ENCODE measurements around the gene ASPHD2. TPM values are rescaled to one million over a fixed set of nuclear protein-coding genes. Genes with fewer than 3 reads are reported as not detected.

ASPHD2 gene
- total RNA-seq, 2 donors from 2014 or later = 3.5 to 15.1 TPM

DNA sequence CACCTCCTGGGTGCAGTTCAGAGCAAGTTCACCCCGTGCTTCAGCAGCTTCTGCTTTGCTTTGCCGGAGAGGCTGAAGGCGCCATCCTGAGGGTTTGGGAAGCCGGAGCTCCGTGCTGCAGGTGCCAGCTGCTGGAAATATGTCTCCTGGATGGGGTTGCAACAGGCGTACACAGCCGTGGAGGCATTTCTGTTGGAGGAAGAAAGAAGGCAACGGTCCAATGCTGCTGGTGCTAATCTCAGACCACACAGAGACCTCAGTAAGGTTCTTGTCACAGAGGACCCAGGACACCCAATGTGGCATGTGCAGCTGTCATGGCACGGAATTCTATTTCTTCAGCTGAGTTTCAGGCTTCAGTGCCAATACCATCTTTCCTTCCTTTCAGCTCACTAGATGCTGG is 24.2 kb downstream of the ASPHD2 start:
- H3K36me3 Mint-ChIP-seq = peaks cover 0 to 12% of the 10 kb centered on the region in 2 donors
- no peak for ATAC-seq

DNA sequence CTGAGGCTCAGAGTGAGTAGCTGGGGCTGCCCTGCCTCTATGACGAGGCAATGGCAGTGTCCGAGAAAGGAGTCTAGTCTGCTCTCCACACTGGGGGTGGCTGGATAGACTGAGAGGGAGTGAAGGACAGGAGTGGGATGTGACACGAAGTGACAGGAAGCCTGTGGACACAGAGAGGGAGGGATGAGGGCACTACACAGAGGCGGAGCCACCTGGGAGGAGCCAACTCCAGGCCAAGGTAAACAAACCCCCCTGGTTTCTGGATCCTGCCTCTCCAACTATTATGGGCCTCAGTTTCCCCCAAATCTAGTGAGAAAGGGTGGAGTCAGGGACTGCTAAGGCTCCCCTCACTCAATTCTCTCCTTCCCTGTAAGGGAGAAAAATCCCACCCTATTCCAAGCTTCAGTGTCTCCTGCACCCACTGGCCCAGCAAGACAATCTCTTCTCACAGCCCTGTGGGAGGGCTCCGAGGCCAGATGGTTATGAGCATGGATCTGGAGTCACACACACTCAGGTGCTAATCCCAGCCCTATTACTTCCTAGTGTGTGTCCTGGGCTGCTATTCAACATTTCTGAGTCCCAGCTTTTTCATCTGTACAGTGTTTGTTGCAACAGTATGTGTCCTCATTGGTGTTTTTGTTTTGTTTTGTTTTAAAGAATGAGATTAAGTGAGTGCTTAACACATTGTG is 24.9 kb downstream of the ASPHD2 start:
- no peaks in the 10 kb centered on the region for H3K9me3 Mint-ChIP-seq
- no peak for ATAC-seq
- H3K36me3 Mint-ChIP-seq = peaks cover 0 to 12% of the 10 kb centered on the region in 2 donors
- peak overlapping the region in 1 of 2 donors; percentile 36 for H3K27ac Mint-ChIP-seq
- DNase-seq (ENCODE audit: low spot score in 2 of 2) = no peak

More for the DNA sequence above, 24.2 kb downstream of the ASPHD2 start:
- H3K9me3 Mint-ChIP-seq = no peaks in the 10 kb centered on the region
- DNase-seq (ENCODE audit: low spot score in 2 of 2) = no peak
- no peak overlapping the region for H3K27ac Mint-ChIP-seq

DNA sequence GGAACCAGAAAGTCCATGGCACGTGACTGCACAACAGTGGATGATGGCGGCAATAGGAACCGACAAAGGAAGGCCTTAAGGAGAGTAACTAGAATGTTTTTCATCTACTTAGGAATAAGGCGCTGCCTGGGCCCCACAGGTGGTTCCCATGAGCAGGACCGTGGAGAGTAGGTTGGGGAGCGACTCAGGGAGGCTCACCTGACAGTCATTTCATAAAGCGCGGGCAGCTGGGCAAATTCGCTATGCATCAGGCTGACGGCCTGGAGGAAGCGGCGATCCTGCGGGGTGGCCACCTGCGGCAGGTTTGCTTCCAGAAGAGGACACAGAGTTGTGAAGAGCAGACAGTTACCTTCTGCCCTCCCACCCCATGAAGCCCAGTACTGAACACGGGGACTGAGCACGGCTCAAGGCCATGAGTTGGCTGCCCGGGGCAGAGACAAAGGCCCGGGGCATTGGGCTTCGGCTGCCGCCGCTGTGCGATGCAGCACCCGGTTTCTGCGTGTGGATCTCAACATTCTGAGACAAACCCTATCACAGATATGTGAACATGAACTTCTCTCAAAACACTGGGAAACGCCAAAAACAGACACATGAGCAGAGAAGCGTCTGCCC is 28.7 kb downstream of the ASPHD2 start:
- ATAC-seq (no peak), DNase-seq (ENCODE audit: low spot score in 2 of 2) (no peak)
- Mint-ChIP-seq H3K36me3 (peaks cover 0 to 12% of the 10 kb centered on the region in 2 donors), H3K27ac (no peak overlapping the region), H3K9me3 (no peaks in the 10 kb centered on the region)

- DNase-seq (ENCODE audit: low spot score in 2 of 2) (no peak), ATAC-seq (no peak)
- Mint-ChIP-seq H3K36me3 (peaks cover 7 to 15% of the 10 kb centered on the region in 2 donors), H3K9me3 (no peaks in the 10 kb centered on the region), H3K27ac (no peak overlapping the region)
Observed at GRCh38 chr22:26460202-26460601, 31.1 kb downstream of the ASPHD2 start.

DNA sequence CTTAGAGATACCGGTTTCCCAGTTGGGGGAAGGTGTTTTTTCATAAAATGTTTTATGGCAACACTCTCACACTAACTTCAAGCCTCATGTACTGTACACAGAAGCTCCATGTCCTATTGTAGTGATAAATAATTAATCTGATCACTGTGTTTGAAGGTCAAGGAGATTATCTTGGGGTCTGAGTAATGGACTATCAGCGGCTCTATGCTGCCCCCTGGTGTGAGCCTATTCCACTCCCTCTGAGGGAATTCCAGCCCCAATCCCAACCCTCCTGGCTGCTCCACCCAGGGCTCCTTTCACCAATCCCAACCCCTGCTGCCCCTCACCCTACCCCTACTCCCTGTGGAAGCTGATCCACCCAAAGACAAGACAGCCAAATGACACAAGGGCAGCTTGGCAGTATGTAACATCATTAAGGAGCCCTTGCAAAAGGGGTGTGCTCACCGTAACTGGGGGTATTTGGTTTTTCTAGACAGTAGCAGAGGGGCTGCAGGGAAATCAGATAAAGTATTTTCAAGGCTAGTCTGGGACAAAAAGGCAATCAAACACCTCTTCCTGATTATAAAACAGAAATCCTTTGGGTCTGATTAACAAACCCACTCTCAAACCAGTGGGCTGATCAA is 32.2 kb downstream of the ASPHD2 start:
- H3K27ac Mint-ChIP-seq = no peak overlapping the region
- H3K36me3 Mint-ChIP-seq = peaks cover 11 to 17% of the 10 kb centered on the region in 2 donors
- peak in 1 of 2 donors; percentile 44 for DNase-seq (ENCODE audit: low spot score in 2 of 2)
- peak in 1 of 2 donors; percentile 49 for ATAC-seq
- H3K9me3 Mint-ChIP-seq = no peaks in the 10 kb centered on the region

- H3K36me3 Mint-ChIP-seq = peaks cover 11 to 17% of the 10 kb centered on the region in 2 donors
Observed at GRCh38 chr22:26462051-26462450, 33.0 kb downstream of the ASPHD2 start.

DNA sequence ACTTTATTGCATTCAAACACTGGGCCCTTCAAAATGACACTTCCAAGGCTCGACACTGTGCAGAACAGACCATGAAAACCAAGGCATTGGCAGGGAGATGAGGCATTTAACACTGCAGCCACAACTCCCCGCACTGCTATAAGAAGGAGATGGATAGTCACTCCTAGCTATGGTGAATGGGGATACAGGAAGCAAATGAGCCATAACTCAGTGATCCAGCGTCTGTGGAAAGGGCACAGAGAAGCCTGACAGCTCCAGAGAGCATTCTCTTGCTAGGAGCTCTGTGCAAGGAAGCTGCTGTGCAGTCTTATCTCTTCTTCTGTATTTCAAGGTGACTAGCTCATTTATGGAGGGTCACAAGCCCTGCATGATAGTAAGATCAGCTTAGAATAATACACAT is 33.6 kb downstream of the ASPHD2 start:
- H3K36me3 Mint-ChIP-seq = peaks cover 11 to 13% of the 10 kb centered on the region in 2 donors
- H3K9me3 Mint-ChIP-seq = no peaks in the 10 kb centered on the region
- ATAC-seq (no peak), DNase-seq (ENCODE audit: low spot score in 2 of 2) (no peak)
- H3K27ac Mint-ChIP-seq = no peak overlapping the region

More at GRCh38 chr22:26462051-26462450, 33.0 kb downstream of the ASPHD2 start:
- Mint-ChIP-seq H3K9me3 (no peaks in the 10 kb centered on the region), H3K27ac (no peak overlapping the region)
- no peak for DNase-seq (ENCODE audit: low spot score in 2 of 2)
- ATAC-seq = no peak

DNA sequence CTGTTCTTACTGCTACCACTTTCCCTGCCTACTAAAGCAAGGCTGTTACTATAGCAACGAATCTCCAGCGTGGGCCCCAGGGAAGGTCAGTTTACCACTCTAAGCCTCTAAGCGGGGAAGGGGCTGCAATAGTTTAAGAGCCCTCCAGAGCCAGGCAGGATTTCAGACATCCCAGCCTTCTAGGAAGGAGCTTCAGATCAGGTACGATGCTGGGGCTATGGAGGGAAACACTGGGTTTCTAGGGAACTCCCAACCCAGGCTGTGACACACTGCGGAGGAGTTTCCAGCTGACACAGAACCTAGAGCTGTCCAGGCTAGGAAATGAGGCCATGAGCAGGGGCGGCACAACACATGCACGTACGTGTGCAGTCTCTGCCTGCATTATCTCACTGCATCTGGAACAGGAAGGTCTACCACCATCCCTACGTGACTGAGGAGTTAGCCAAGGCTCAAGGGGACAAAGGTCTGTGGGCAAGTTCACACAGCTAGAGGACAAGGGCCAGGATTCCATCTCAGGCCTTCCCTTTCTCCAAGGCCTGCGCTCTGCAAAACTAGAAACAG is 34.1 kb downstream of the ASPHD2 start:
- H3K9me3 Mint-ChIP-seq = no peaks in the 10 kb centered on the region
- H3K27ac Mint-ChIP-seq = no peak overlapping the region
- no peak for DNase-seq (ENCODE audit: low spot score in 2 of 2)
- H3K36me3 Mint-ChIP-seq = peaks cover 11 to 12% of the 10 kb centered on the region in 2 donors
- ATAC-seq = no peak

DNA sequence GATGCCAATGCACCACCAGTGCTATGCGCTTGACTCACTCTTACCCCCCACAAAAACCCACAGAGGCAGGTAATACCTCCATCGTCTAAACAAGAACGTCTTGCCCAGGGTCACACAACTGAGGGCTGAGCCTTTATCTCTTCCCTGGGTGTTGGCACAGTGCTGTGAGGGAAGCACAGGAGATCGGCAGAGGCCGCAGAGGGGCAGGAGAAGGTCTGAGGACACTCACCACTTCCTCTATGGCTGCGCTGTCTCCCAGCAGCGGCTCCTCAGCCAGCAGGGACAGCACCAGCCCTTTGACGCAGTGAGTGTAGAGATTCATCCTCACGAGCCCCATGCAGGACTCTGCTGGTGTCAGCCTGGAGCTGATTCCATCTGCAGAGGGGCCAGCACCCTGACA is 34.6 kb downstream of the ASPHD2 start:
- ATAC-seq = no peak
- no peaks in the 10 kb centered on the region for H3K9me3 Mint-ChIP-seq
- H3K27ac Mint-ChIP-seq = no peak overlapping the region
- H3K36me3 Mint-ChIP-seq = peaks cover 11 to 17% of the 10 kb centered on the region in 2 donors
- no peak for DNase-seq (ENCODE audit: low spot score in 2 of 2)

DNA sequence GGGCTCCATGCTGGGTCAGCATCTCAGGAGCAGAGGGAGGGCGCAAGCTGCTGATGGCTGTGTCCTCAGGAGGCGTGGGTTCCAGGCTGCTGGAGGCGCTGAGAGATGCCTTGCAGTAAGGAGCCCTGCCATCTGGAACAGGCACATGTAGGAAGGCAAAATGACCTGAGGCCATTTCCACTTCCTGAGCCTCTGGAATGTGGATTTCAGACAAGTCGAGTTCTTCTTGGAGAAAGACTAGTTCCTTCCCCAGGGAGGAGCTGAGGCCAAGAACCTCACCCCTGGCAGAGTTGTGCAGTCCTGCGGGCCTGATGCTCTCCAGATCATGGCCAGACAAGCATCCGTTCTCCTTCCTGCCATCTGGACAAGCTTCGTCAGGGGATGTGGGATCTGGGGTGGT is 35.3 kb downstream of the ASPHD2 start:
- Mint-ChIP-seq H3K36me3 (peaks cover 11 to 23% of the 10 kb centered on the region in 2 donors), H3K27ac (peak overlapping the region; percentile 4 to 22), H3K9me3 (no peaks in the 10 kb centered on the region)
- ATAC-seq (no peak), DNase-seq (ENCODE audit: low spot score in 2 of 2) (no peak)

DNA sequence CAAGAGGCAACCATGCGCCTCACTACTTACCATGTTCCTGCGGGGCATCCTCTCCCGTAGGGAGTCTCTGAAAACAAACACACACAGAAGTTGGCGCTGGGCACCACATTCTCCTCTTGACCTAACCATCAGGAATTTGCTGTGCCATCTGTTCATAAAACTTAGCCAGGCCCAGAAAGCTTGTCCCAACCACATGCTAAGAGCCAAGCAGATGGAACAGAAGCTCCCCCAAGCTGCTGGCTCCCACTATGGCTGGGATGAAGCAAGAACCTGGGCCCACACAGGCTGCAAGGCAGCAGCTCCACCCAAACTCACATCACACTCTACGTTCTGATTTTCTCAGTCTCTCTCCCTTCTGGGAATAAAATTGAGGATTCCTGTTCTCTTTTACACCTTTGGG is 37.1 kb downstream of the ASPHD2 start:
- ATAC-seq (no peak), DNase-seq (ENCODE audit: low spot score in 2 of 2) (no peak)
- Mint-ChIP-seq H3K9me3 (no peaks in the 10 kb centered on the region), H3K27ac (no peak overlapping the region), H3K36me3 (peaks cover 17 to 29% of the 10 kb centered on the region in 2 donors)

DNA sequence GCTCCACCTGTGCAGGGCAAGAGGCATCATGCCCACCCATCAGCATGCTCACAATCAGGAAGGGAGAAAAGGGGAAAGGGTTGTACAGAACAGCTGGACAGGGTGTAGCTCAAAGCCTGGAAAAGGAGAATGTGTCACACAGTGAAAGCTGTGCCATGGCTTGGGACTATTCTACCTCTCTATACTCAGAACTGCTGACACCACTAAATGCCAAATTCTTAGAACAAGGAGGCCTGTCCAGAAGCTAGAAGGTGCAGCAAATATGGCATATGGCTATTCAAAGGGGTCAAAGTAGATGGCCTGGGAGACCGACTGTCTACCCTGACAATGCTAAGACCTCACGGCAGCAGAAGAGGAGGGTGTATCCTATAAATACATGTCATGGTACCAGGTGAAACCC is 41.7 kb downstream of the ASPHD2 start:
- Mint-ChIP-seq H3K36me3 (peaks cover 11 to 26% of the 10 kb centered on the region in 2 donors), H3K27ac (peak overlapping the region in 1 of 2 donors; percentile 3)
- ATAC-seq = no peak

DNA sequence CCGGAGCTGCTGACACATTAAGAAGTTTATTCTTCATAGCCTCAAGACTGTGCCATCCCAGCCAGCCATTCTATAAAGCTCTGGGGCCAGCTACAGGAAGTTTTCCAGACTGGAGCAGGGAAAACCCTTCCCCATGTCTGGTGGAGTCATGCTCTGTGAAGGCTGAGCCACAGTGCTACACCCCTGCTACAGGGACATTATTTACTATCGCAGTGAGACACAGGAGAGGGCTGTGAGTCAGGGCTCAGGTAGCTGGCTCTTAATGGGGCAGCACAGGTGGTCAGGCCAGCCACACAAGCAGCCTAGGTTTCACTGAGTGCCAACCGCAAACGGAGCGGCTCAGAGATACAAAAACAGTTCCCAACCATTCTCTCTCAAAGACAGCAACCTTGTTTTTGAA is 42.5 kb downstream of the ASPHD2 start:
- DNase-seq (ENCODE audit: low spot score in 2 of 2) = no peak
- H3K36me3 Mint-ChIP-seq = peaks cover 11 to 26% of the 10 kb centered on the region in 2 donors
- H3K27ac Mint-ChIP-seq = no peak overlapping the region
- no peaks in the 10 kb centered on the region for H3K9me3 Mint-ChIP-seq
- ATAC-seq = no peak

More for the DNA sequence above, 41.7 kb downstream of the ASPHD2 start:
- no peaks in the 10 kb centered on the region for H3K9me3 Mint-ChIP-seq
- DNase-seq (ENCODE audit: low spot score in 2 of 2) = no peak

DNA sequence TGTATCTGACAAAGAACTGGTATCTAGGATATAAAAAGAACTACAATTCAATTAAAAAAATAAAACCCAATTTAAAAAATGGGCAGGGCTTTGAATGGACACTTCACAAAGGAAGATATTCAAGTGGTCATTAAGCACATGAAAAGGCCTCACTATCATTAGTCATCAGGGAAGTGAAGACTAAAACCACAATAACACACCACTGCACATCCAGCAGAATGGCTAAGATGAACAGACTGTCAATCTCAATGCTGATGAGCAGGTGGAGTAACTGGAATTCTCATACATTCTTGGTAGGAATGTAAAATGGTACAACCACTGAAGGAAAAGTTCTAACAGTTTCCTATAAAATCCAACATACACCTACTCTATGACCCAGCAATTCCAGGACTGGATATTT is 45.6 kb downstream of the ASPHD2 start:
- DNase-seq (ENCODE audit: low spot score in 2 of 2) = no peak
- Mint-ChIP-seq H3K36me3 (peaks cover 29 to 42% of the 10 kb centered on the region in 2 donors), H3K9me3 (no peaks in the 10 kb centered on the region), H3K27ac (peak overlapping the region in 1 of 2 donors; percentile 62)
- ATAC-seq = peak in 1 of 2 donors; percentile 56

DNA sequence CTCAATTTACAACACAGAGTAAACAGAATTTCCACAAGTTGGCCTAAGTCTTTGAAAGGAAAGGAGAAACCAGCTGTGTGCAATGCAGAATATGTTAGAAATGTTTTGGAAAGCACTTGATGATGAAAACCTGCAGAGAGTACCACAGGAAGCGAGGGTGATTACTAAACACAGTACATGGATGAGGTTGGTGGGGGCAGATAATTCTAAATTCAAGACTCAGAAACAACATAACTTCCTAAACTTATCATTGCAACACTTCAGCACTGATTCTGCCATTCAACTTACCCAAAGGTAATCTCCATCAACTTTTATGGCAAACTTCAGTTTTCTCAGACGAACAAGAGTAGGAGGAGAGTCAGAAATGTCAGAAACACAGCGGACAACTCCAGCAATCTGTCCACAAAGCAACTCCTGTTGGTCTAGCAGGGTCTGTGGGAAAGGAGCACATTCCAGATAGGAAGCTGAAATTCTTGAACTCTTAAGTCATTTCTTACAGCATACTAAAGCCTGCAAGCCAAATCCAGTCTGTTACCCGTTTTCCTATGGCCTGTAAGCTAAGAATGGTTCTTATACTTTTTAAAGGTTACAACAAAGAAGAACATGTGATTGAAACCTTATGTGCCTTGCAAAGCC is 47.8 kb downstream of the ASPHD2 start:
- ATAC-seq = peak in 1 of 2 donors; percentile 67
- no peak for DNase-seq (ENCODE audit: low spot score in 2 of 2)
- H3K27ac Mint-ChIP-seq = peak overlapping the region in 1 of 2 donors; percentile 70
- no peaks in the 10 kb centered on the region for H3K9me3 Mint-ChIP-seq
- peaks cover 36 to 55% of the 10 kb centered on the region in 2 donors for H3K36me3 Mint-ChIP-seq

GRCh38 chr22:26477341-26477731 is 48.3 kb downstream of the ASPHD2 start:
- DNase-seq (ENCODE audit: low spot score in 2 of 2) (no peak), ATAC-seq (peak in 1 of 2 donors; percentile 8)
- peaks cover 35 to 56% of the 10 kb centered on the region in 2 donors for H3K36me3 Mint-ChIP-seq
- H3K9me3 Mint-ChIP-seq = no peaks in the 10 kb centered on the region
- peak overlapping the region; percentile 11 to 44 for H3K27ac Mint-ChIP-seq

All from activated naive CD4-positive, alpha-beta T cell treated with anti-CD3 and anti-CD28 coated beads, Interleukin-2, amount 50 U/mL, for 72 hours (primary cell).